ENCODE measurements around the gene SLC39A2.
"Not testable (repeated sequence)": the region's sequence is repeated elsewhere in the genome, so short reads cannot be mapped to it uniquely, and the experiment has no call there.

The SLC39A2 gene

GRCh38 chr14:21026274-21026987 lies 27.3 kb downstream of the SLC39A2 start:
- no peak for DNase-seq

GRCh38 chr14:21026988-21027315 lies 27.9 kb downstream of the SLC39A2 start:
- DNase-seq: no peak

- DNase-seq: no peak
Observed at GRCh38 chr14:21029917-21030316, 30.8 kb downstream of the SLC39A2 start, which contains the start of gene TPPP2. TPPP2 (plus strand) TSS chr14:21030217; CDS start chr14:21030582, 365 bp downstream.

- no peak for DNase-seq
Observed at GRCh38 chr14:21030531-21030930, 31.4 kb downstream of the SLC39A2 start.

- no peak for DNase-seq
Observed at GRCh38 chr14:21032326-21033132, 33.4 kb downstream of the SLC39A2 start.

GRCh38 chr14:21033133-21033698 lies 34.1 kb downstream of the SLC39A2 start:
- no peak for DNase-seq

- no peak for DNase-seq
Observed at GRCh38 chr14:21034707-21035106, 35.6 kb downstream of the SLC39A2 start, which contains the start of gene RNASE13. RNASE13 (minus strand) TSS chr14:21034807; CDS start chr14:21034288, 519 bp downstream.

GRCh38 chr14:21036751-21037150 lies 37.7 kb downstream of the SLC39A2 start:
- DNase-seq: no peak

- DNase-seq: no peak
Observed at GRCh38 chr14:21037156-21037555, 38.1 kb downstream of the SLC39A2 start.

- DNase-seq: no peak
Observed at GRCh38 chr14:21038441-21039422, 39.6 kb downstream of the SLC39A2 start.

- DNase-seq: peak; percentile 46
Observed at GRCh38 chr14:21039585-21040369, 40.7 kb downstream of the SLC39A2 start.

GRCh38 chr14:21040370-21040925 lies 41.4 kb downstream of the SLC39A2 start:
- no peak for DNase-seq

GRCh38 chr14:21040941-21041340 lies 41.8 kb downstream of the SLC39A2 start:
- DNase-seq: not testable (repeated sequence)

- peak; percentile 10 for DNase-seq
Observed at GRCh38 chr14:21041676-21042433, 42.8 kb downstream of the SLC39A2 start, which contains the start of gene RNASE7. RNASE7 (plus strand) TSS chr14:21042362; CDS start chr14:21042993, 631 bp downstream.

GRCh38 chr14:21042918-21043317 lies 43.8 kb downstream of the SLC39A2 start:
- no peak for DNase-seq

- no peak for DNase-seq
Observed at GRCh38 chr14:21043387-21043973, 44.4 kb downstream of the SLC39A2 start.

GRCh38 chr14:21043974-21044618 lies 45.0 kb downstream of the SLC39A2 start:
- peak; percentile 39 for DNase-seq

GRCh38 chr14:21047378-21047781 lies 48.3 kb downstream of the SLC39A2 start:
- DNase-seq: no peak

- no peak for DNase-seq
Observed at GRCh38 chr14:21048638-21049037, 49.5 kb downstream of the SLC39A2 start.

Data from CD4-positive, alpha-beta T cell treated with Interleukin-6 for 4 hours (primary cell).